GM10248 (cell line): ENCODE measurements around the gene EHMT1.

Experiments used
- CTCF ChIA-PET: fragments of 300-600 bp; sonication (Branson Sonifier 250); formaldehyde crosslinking; extraction: SDS; loops from one replicate; lab custom pipeline; 2021; ENCODE audit warnings: antibody characterized with exemption; lab: Yijun Ruan, JAX
- POLR2A ChIA-PET: fragments of 350-650 bp; sonication (Branson Sonifier 250); formaldehyde crosslinking; extraction: SDS; loops from one replicate; lab custom pipeline; 2020; ENCODE audit warnings: antibody characterized with exemption; lab: Yijun Ruan, JAX
- DNase-seq: peaks from one replicate; pipeline ENCODE4 v3.0.0; 2012; ENCODE audit errors: extremely low spot score
- CTCF ChIP-seq: IDR thresholded peaks from 2 replicates; pipeline ENCODE4 v1.5.1; 2012; ENCODE audit warnings: mild to moderate bottlenecking, low read depth; ENCODE audit errors: extremely low read depth, missing control alignments, control extremely low read depth

The EHMT1 gene

DNA sequence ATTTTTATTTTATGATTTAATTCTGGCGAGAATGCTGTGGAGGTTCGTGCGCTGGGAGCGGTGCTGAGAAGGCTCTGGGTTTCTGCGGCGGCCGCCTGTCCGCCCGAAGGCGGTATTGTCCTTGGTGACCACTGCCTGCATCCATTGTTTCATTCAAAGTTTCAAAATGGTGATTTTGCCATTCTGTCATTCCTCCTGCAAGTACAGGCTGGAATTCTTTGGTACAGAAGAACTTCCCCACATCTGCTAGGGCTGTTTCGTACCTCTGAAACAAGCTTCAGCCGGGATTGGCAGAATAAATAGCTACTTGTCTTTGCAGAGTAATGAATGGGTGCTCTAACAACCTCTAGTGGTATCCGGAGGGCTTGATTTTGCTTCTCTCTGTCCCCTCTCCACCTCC lies 146.2 kb downstream of the EHMT1 start:
- ChIA-PET POLR2A (no interaction called here), CTCF (interaction anchor here (1.3 to 2.5 kb wide), 2 partner anchors 41 to 92 kb away, joined by 3 to 13 read pairs; no protein-coding TSS in a partner anchor)
- no peak for TF ChIP-seq CTCF
- no peak for DNase-seq

GRCh38 chr9:137765536-137765935 lies 146.7 kb downstream of the EHMT1 start:
- POLR2A ChIA-PET: no interaction called here
- CTCF ChIA-PET: interaction anchor here (1.2 to 2.5 kb wide), 3 partner anchors 30 to 92 kb away, joined by 3 to 13 read pairs (median 3); no protein-coding TSS in a partner anchor

DNA sequence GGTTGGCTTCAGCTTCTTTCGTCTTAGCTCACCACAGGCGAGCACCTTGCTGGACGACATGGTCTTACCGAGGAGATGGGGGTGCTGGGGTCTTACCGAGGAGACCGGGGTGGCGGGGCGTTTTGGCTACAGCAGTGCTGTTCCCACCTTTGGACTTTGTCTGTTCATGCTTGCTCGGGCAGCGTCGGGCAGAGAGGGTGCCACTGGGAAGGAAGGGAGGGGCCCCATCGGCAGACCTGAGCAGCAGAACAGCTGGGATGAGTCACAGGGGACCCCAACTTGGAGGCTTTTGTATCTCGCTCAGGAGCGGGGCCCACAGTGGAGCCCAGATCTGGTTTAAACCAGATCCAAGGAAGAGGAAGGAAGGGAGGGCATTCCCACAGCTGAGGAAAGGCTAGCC lies 152.8 kb downstream of the EHMT1 start:
- POLR2A ChIA-PET: no interaction called here
- CTCF ChIA-PET: interaction anchor here (1.2 to 1.7 kb wide), 2 partner anchors 9 to 98 kb away, joined by 4 to 10 read pairs; no protein-coding TSS in a partner anchor
- no peak for DNase-seq
- TF ChIP-seq CTCF: no peak

More at GRCh38 chr9:137765536-137765935, 146.7 kb downstream of the EHMT1 start:
- DNase-seq: no peak
- no peak for TF ChIP-seq CTCF

DNA sequence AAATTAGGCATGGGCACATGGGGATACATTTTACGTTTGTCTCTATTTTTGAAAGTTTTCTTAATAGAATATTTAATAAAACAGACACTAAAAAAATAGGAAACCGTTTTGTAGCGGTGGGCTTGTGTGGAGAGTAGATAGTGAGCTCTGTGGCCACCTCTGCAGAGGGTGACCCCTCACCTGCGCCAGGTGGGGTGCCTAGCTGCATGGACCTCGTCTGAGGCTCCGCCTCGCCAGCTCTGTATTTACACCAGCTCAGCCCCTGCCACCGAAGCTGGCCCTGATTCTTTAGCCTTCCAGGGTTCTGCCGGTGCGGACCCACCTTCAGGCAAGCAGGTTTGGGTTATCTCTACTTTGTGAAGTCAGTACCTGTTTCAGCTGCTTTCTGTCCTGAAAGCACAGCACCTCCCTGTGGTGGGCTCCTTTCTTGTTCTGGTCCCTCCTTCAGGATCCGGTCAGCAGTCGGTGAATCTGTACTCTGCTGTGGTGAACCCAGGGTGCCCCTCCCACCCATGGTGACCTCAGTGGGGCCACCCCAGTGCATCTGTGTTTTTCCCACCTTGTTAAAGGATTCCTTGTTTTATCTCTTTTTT lies 153.6 kb downstream of the EHMT1 start:
- no peak for DNase-seq
- ChIA-PET CTCF (interaction anchor here (1.0 to 1.7 kb wide), 3 partner anchors 10 to 99 kb away, joined by 3 to 10 read pairs (median 4); no protein-coding TSS in a partner anchor), POLR2A (interaction anchor here (0.6 kb wide), 1 partner anchor 211 kb away, joined by 3 read pairs; no protein-coding TSS in a partner anchor)
- TF ChIP-seq CTCF: peak; percentile 21

DNA sequence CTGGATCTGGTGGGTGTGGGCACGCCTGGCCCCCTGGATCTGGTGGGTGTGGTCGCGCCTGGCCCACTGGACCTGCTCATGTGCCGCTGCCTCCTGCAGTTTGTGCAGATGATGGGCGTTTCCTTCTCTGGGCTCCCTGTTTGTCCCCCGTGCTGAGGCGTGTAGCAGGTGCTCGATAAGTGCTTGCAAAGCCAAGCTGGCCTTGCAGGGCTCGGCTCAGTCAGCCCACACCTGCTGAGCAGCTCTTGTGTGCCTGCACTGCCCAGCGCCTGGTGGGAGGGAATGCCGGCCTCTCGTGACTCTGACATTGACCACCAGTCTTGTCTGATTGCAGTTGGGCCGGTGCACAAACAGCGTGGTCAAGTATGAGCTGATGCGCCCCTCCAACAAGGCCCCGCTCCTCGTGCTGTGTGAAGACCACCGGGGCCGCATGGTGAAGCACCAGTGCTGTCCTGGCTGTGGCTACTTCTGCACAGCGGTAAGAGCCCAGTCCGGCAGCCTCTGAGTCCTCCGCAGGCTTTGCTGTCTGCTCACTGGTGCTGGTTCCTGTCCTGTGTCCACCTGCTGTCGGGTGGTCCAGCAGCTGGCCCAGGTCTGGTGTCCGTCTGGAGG lies 156.1 kb downstream of the EHMT1 start:
- no peak for TF ChIP-seq CTCF
- POLR2A ChIA-PET: no interaction called here

GRCh38 chr9:137776306-137776995 lies 157.6 kb downstream of the EHMT1 start:
- TF ChIP-seq CTCF: no peak
- ChIA-PET CTCF (interaction anchor here (1.0 to 1.5 kb wide), 2 partner anchors 19 to 27 kb away, joined by 3 read pairs; no protein-coding TSS in a partner anchor), POLR2A (no interaction called here)
- DNase-seq: no peak

More for the DNA sequence above, 156.1 kb downstream of the EHMT1 start:
- CTCF ChIA-PET: no interaction called here
- DNase-seq: no peak
